Panc1 (cell line): Measurements from ENCODE around the gene PGM2. TPM values are rescaled to one million over a fixed set of nuclear protein-coding genes. Genes with fewer than 3 reads are reported as not detected.

Source experiments
- ATAC-seq: fragments of 200-7000 bp; cut with Tn5 transposase; 2 replicates; pipeline ENCODE4 v1.9.1; 2020; ENCODE audit warnings: mild to moderate bottlenecking, moderate library complexity
- BruUV-seq: library from RNA; stranded (reverse); fragments of 400-500 nt; replicated peaks from 2 replicates; lab custom pipeline; 2021; lab: Mats Ljungman, UMichigan
- CTCF ChIA-PET: fragments of 300-600 bp; sonication (Branson Sonifier 250); formaldehyde crosslinking; loops from one replicate; lab custom pipeline; 2022; ENCODE audit warnings: antibody characterized with exemption; lab: Charles Lee
- POLR2A ChIA-PET: fragments of 300-600 bp; sonication (Branson Sonifier 250); formaldehyde crosslinking; loops from one replicate; lab custom pipeline; 2022; ENCODE audit warnings: antibody characterized with exemption; lab: Charles Lee
- DNase-seq: peaks from one replicate; pipeline ENCODE4 v3.0.0-alpha.2; 2010; ENCODE audit warnings: low read depth, low spot score
- H3K27ac ChIP-seq: 2 replicates; pipeline ENCODE4 v1.5.1; 2011; ENCODE audit warnings: mild to moderate bottlenecking, low read length, inconsistent platforms
- H3K27me3 ChIP-seq: fragments of 200-500 bp; sonication (Bioruptor generic); 2 replicates; pipeline ENCODE4 v1.6.0; 2014; ENCODE audit warnings: low read length, inconsistent platforms; ENCODE audit not compliant: control insufficient read depth, insufficient read depth
- H3K36me3 ChIP-seq: fragments of 200-500 bp; sonication (Bioruptor generic); 2 replicates; pipeline ENCODE4 v1.5.1; 2014; ENCODE audit warnings: inconsistent platforms, mild to moderate bottlenecking, low read length, moderate library complexity; ENCODE audit not compliant: control insufficient read depth, insufficient read depth
- H3K4me1 ChIP-seq: 2 replicates; pipeline ENCODE4 v1.5.1; 2011; ENCODE audit warnings: inconsistent platforms, mild to moderate bottlenecking, low read length, moderate library complexity; ENCODE audit not compliant: control insufficient read depth, insufficient read depth
- H3K4me3 ChIP-seq, 2 experiments: 2 replicates each; pipeline ENCODE4 v1.5.1; 2011 to 2012; ENCODE audit warnings: low read depth in 2 of 2, low read length in 2 of 2, mild to moderate bottlenecking in 2 of 2, inconsistent platforms in 1 of 2, moderate library complexity in 1 of 2
- H3K9me3 ChIP-seq: fragments of 200-500 bp; sonication (Bioruptor generic); 2 replicates; pipeline ENCODE4 v1.5.1; 2014; ENCODE audit warnings: low read depth, mild to moderate bottlenecking, inconsistent platforms, low read length, moderate library complexity; ENCODE audit not compliant: control insufficient read depth, insufficient read depth
- CTCF ChIP-seq: fragments of 450-650 bp; IDR thresholded peaks from 2 replicates; pipeline ENCODE4 v1.5.1; 2017; ENCODE audit warnings: mild to moderate bottlenecking
- POLR2AphosphoS5 ChIP-seq: IDR thresholded peaks from 2 replicates; pipeline ENCODE4 v1.6.1; 2012; ENCODE audit warnings: mild to moderate bottlenecking, low read depth, low read length, moderate library complexity
- REST ChIP-seq, 2 experiments: IDR thresholded peaks; 2 replicates each; pipeline ENCODE4 v1.6.1; 2011 to 2012; ENCODE audit warnings: low read depth in 2 of 2, control low read depth in 1 of 2, low read length in 1 of 2, mild to moderate bottlenecking in 1 of 2, moderate library complexity in 1 of 2; ENCODE audit not compliant: insufficient read depth in 1 of 2
- SIN3A ChIP-seq: IDR thresholded peaks from 2 replicates; pipeline ENCODE4 v1.6.1; 2012; ENCODE audit warnings: low read depth, mild to moderate bottlenecking, low read length, moderate library complexity, borderline replicate concordance; ENCODE audit not compliant: insufficient read depth
- TCF7L2 ChIP-seq: IDR thresholded peaks from 2 replicates; pipeline ENCODE4 v1.6.1; 2011; ENCODE audit warnings: mild to moderate bottlenecking, low read depth, low read length, inconsistent platforms
- in situ Hi-C: cut with HindIII; loops from 2 replicates; pipeline ENCODE4 v1.10.0; 2016; ENCODE audit warnings: low sequenced_read_pairs, low pct_unique_long_range_greater_than_20kb
- intact Hi-C: fragments of 100-400 bp; cut with micrococcal nuclease; formaldehyde crosslinking; loops from one replicate; pipeline ENCODE4 v1.10.0; 2022; ENCODE audit not compliant: unreplicated experiment
- total RNA-seq: library from RNA; stranded (reverse); gene quantifications from one replicate; pipeline ENCODE4 v1.2.1, GENCODE V29; 2021; ENCODE audit not compliant: unreplicated experiment

The PGM2 gene
- total RNA-seq, 1 experiment from 2014 or later = 15.4 TPM

DNA sequence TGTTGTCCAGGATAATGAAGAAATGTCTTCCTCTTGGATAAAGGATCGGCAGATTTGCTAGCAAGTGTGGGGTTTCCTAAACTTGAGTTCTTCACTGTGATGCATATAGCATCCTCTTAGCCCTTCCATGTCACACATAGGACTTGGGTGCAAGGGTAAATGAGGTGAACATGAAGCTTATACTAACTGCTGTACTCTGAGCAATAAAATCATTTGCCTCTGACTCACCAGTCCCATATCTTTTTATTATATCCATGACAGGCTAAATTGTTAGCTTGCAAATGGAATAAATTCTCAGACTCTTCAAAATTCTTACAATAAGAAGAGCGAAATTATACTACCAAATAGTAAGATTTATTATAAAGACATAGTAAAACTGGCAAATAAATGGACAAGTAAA lies 49.7 kb downstream of the PGM2 start:
- POLR2A ChIA-PET = no interaction called here
- no peaks in the 10 kb centered on the region for H3K36me3 ChIP-seq
- CTCF ChIA-PET = no interaction called here
- no peaks in the 10 kb centered on the region for H3K9me3 ChIP-seq
- in situ Hi-C loops (no loop called here), intact Hi-C loops (no loop called here)
- no peak overlapping the region for H3K27ac ChIP-seq
- no peak for DNase-seq
- H3K4me1 ChIP-seq = no peaks in the 10 kb centered on the region
- TF ChIP-seq POLR2AphosphoS5 = no peak
- no peak for TF ChIP-seq TCF7L2
- TF ChIP-seq CTCF = no peak
- TF ChIP-seq SIN3A = no peak
- TF ChIP-seq REST (IDR thresholded peaks at IDR 0.05; ENCODE audit: insufficient read depth in 1 of 2, low read depth in 2 of 2, low read length in 1 of 2) = no peak
- H3K4me3 ChIP-seq = no peak overlapping the region
- BruUV-seq = no TSS peak
- no peak for ATAC-seq
- no peaks in the 10 kb centered on the region for H3K27me3 ChIP-seq

- Histone ChIP-seq H3K27me3 (no peaks in the 10 kb centered on the region; the same call in 1 of the 2 replicates), H3K27ac (no peak overlapping the region), H3K4me1 (no peaks in the 10 kb centered on the region), H3K4me3 (no peak overlapping the region), H3K36me3 (no peaks in the 10 kb centered on the region), H3K9me3 (no peaks in the 10 kb centered on the region)
- no TSS peak for BruUV-seq
- intact Hi-C loops (no loop called here), in situ Hi-C loops (no loop called here)
- CTCF ChIA-PET = no interaction called here
- POLR2A ChIA-PET = no interaction called here
- DNase-seq = no peak
- ATAC-seq = no peak
- TF ChIP-seq CTCF = no peak
- TF ChIP-seq TCF7L2 = no peak
- no peak for TF ChIP-seq POLR2AphosphoS5
- no peak for TF ChIP-seq SIN3A
- no peak for TF ChIP-seq REST (IDR thresholded peaks at IDR 0.05; ENCODE audit: insufficient read depth in 1 of 2, low read depth in 2 of 2, low read length in 1 of 2)
Measured at GRCh38 chr4:37879365-37879764, 52.9 kb downstream of the PGM2 start.
